HepG2 (cell line): ENCODE data around the gene MICALL2. TPM values are rescaled to one million over a fixed set of nuclear protein-coding genes. Genes with fewer than 3 reads are reported as not detected.

Experiments used
- BRD4 ChIP-seq: sonication (generic); formaldehyde crosslinking; IDR thresholded peaks from 2 replicates; pipeline ENCODE4 v1.4.0; 2020; ENCODE audit warnings: missing genetic modification reagents
- EEA1 ChIP-seq: sonication (generic); formaldehyde crosslinking; IDR thresholded peaks from 2 replicates; pipeline ENCODE4 v1.5.1; 2020; ENCODE audit warnings: mild to moderate bottlenecking, missing genetic modification reagents, borderline replicate concordance
- FOXO1 ChIP-seq: sonication (generic); formaldehyde crosslinking; IDR thresholded peaks from 2 replicates; pipeline ENCODE4 v1.4.0; 2020; ENCODE audit warnings: missing genetic modification reagents
- GATAD1 ChIP-seq: IDR thresholded peaks from 2 replicates; pipeline ENCODE4 v1.6.1; 2016; ENCODE audit warnings: missing genetic modification reagents, missing compliant biosample characterization
- HINFP ChIP-seq: sonication (generic); formaldehyde crosslinking; IDR thresholded peaks from 2 replicates; pipeline ENCODE4 v1.4.0; 2020; ENCODE audit warnings: low read depth, mild to moderate bottlenecking, missing genetic modification reagents
- KDM6A ChIP-seq: IDR thresholded peaks from 2 replicates; pipeline ENCODE4 v1.6.1; 2016; ENCODE audit warnings: low read depth
- KMT2A ChIP-seq: sonication (generic); formaldehyde crosslinking; IDR thresholded peaks from 2 replicates; pipeline ENCODE4 v1.4.0; 2020; ENCODE audit warnings: missing genetic modification reagents
- NFE2L1 ChIP-seq: sonication (generic); formaldehyde crosslinking; IDR thresholded peaks from 2 replicates; pipeline ENCODE4 v1.4.0; 2020; ENCODE audit warnings: missing genetic modification reagents, mild to moderate bottlenecking, borderline replicate concordance
- NR2F2 ChIP-seq: IDR thresholded peaks from 2 replicates; pipeline ENCODE4 v1.6.1; 2012; ENCODE audit warnings: low read depth, inconsistent platforms, borderline replicate concordance
- NR2F6 ChIP-seq, 2 experiments: IDR thresholded peaks; 2 replicates each; pipeline ENCODE4 v1.6.1; 2016; ENCODE audit warnings: antibody characterized with exemption in 1 of 2, mild to moderate bottlenecking in 1 of 2
- PRMT3 ChIP-seq: sonication (generic); formaldehyde crosslinking; IDR thresholded peaks from 2 replicates; pipeline ENCODE4 v1.8.1; 2022; ENCODE audit warnings: low read depth, mild to moderate bottlenecking, moderate library complexity, missing genetic modification reagents, borderline replicate concordance
- SP1 ChIP-seq, 2 experiments: fragments of 450-650 bp in 1 of 2; sonication (generic) in 1 of 2; formaldehyde crosslinking in 1 of 2; IDR thresholded peaks; 2 replicates each; pipeline versions ENCODE4 v1.4.0 to v1.6.1; 2016 to 2020; ENCODE audit warnings: missing genetic modification reagents in 1 of 2
- TP53 ChIP-seq: sonication (generic); formaldehyde crosslinking; conservative IDR thresholded peaks from 2 replicates; pipeline ENCODE4 v1.4.0; 2020; ENCODE audit warnings: missing genetic modification reagents
- ZBTB39 ChIP-seq: sonication (generic); formaldehyde crosslinking; IDR thresholded peaks from 2 replicates; pipeline ENCODE4 v1.5.0; 2020; ENCODE audit warnings: missing genetic modification reagents
- ZBTB44 ChIP-seq: sonication (generic); formaldehyde crosslinking; IDR thresholded peaks from 2 replicates; pipeline ENCODE4 v1.4.0; 2020; ENCODE audit warnings: missing genetic modification reagents
- ZNF280B ChIP-seq: sonication (generic); formaldehyde crosslinking; IDR thresholded peaks from 2 replicates; pipeline ENCODE4 v1.5.0; 2020; ENCODE audit warnings: missing genetic modification reagents, mild to moderate bottlenecking, borderline replicate concordance
- ZNF556 ChIP-seq: sonication (generic); formaldehyde crosslinking; IDR thresholded peaks from 2 replicates; pipeline ENCODE4 v1.4.0; 2020; ENCODE audit warnings: mild to moderate bottlenecking, missing genetic modification reagents, borderline replicate concordance
- ZNF558 ChIP-seq: sonication (generic); formaldehyde crosslinking; IDR thresholded peaks from 2 replicates; pipeline ENCODE4 v1.9.0; 2022; ENCODE audit warnings: mild to moderate bottlenecking, missing genetic modification reagents, borderline replicate concordance
- ZNF589 ChIP-seq: sonication (generic); formaldehyde crosslinking; conservative IDR thresholded peaks from 2 replicates; pipeline ENCODE4 v1.8.0; 2022; ENCODE audit warnings: mild to moderate bottlenecking, moderate library complexity, missing genetic modification reagents
- ZNF644 ChIP-seq: IDR thresholded peaks from 2 replicates; pipeline ENCODE4 v1.6.1; 2016; ENCODE audit warnings: low read depth
- ZNF788 ChIP-seq: sonication (generic); formaldehyde crosslinking; IDR thresholded peaks from 2 replicates; pipeline ENCODE4 v1.5.0; 2020; ENCODE audit warnings: mild to moderate bottlenecking, missing genetic modification reagents, borderline replicate concordance
- ZNF879 ChIP-seq: sonication (generic); formaldehyde crosslinking; IDR thresholded peaks from 2 replicates; pipeline ENCODE4 v1.8.1; 2023; ENCODE audit warnings: missing genetic modification reagents
- polyA plus RNA-seq, 8 experiments: library from polyadenylated mRNA; depleted of rRNA in 3 of 8; stranded (reverse) in 7 of 8; unstranded in 1 of 8; fragments of >200 nt; fragmentation: Illumina TruSeq in 4 of 8; extraction: Trizol in 4 of 8; gene quantifications; 2 replicates each; pipeline versions ENCODE4 v1.2.1 to v1.2.3, GENCODE V29; 2011 to 2016; ENCODE audit warnings: low read depth in 4 of 8, missing spikeins in 1 of 8, mixed read lengths in 1 of 8; ENCODE audit not compliant: insufficient read depth in 1 of 8
- total RNA-seq, 5 experiments: library from RNA; depleted of rRNA; stranded (reverse); fragments of >200 nt; fragmentation: Illumina TruSeq; extraction: Trizol; gene quantifications; 2 replicates each; pipeline ENCODE4 v1.2.3, GENCODE V29; 2016; ENCODE audit warnings: low read depth in 1 of 5

MICALL2 gene
- total and polyA plus RNA-seq, 2 of the 13 experiments (the other 11 are each of a cell fraction or from before 2014, with no cell fraction given), result 5.8 to 12.4 TPM

- TF ChIP-seq ZBTB39 (CRISPR knock-in tag), result no peak; the same call in 1 of the 2 replicates
- no peak for TF ChIP-seq SP1 (IDR thresholded peaks at IDR 0.05)
- TF ChIP-seq SP1 (CRISPR knock-in tag; IDR thresholded peaks at IDR 0.05), result peak; percentile 50; the same call in 1 of the 2 replicates
- peak; percentile 95 for TF ChIP-seq ZNF556
- no peak for TF ChIP-seq KDM6A (CRISPR knock-in tag)
- TF ChIP-seq ZNF879 (CRISPR knock-in tag), result 0 out of 2 replicates have a peak, but pooled peaks have one; percentile 45
- peak; percentile 36; the same call in 1 of the 2 replicates for TF ChIP-seq NR2F2
- no peak for TF ChIP-seq BRD4 (CRISPR knock-in tag)
- TF ChIP-seq NFE2L1 (CRISPR knock-in tag), result no peak
- TF ChIP-seq PRMT3 (CRISPR knock-in tag), result peak; percentile 55; the same call in 1 of the 2 replicates
- no peak for TF ChIP-seq TP53 (CRISPR knock-in tag)
- peak; percentile 41; the same call in 1 of the 2 replicates for TF ChIP-seq HINFP (CRISPR knock-in tag)
- peak; percentile 72; the same call in 1 of the 2 replicates for TF ChIP-seq EEA1 (CRISPR knock-in tag)
- no peak for TF ChIP-seq ZNF280B (CRISPR knock-in tag)
- peak; percentile 62; the same call in 1 of the 2 replicates for TF ChIP-seq ZNF788 (CRISPR knock-in tag)
- peak; percentile 83; the same call in 1 of the 2 replicates for TF ChIP-seq KMT2A (CRISPR knock-in tag)
- TF ChIP-seq ZNF558 (CRISPR knock-in tag), result 0 out of 2 replicates have a peak, but pooled peaks have one; percentile 32
- peak; percentile 69; the same call in 1 of the 2 replicates for TF ChIP-seq ZBTB44 (CRISPR knock-in tag)
- peak; percentile 74 for TF ChIP-seq FOXO1
- TF ChIP-seq ZNF589 (CRISPR knock-in tag), result no peak
- no peak for TF ChIP-seq ZNF644
- TF ChIP-seq GATAD1 (CRISPR knock-in tag), result peak; percentile 98
- no peak for TF ChIP-seq NR2F6 (IDR thresholded peaks at IDR 0.05)
- peak; percentile 43; the same call in 1 of the 2 replicates for TF ChIP-seq NR2F6 (CRISPR knock-in tag; IDR thresholded peaks at IDR 0.05)
Observed at GRCh38 chr7:1503816-1504775, 44.8 kb upstream of the MICALL2 start, which contains the start of gene INTS1 (continued).
